Esophagus muscularis mucosa (tissue), 4 donors: ENCODE measurements around the gene PODNL1. TPM values are rescaled to one million over a fixed set of nuclear protein-coding genes. Genes with fewer than 3 reads are reported as not detected.

Experiments used
- DNase-seq: peaks from one replicate; pipeline ENCODE4 v3.0.0-alpha.2; 2017; ENCODE audit errors: extremely low spot score
- H3K27ac ChIP-seq, 4 donors: fragments of 200-600 bp; sonication (generic); replicated peaks in 1 of 4; 1 replicate in 3 of 4; 2 replicates in 1 of 4; pipeline ENCODE4 v1.5.1; 2016 to 2019; ENCODE audit warnings: mild to moderate bottlenecking in 1 of 4
- H3K27me3 ChIP-seq, 4 donors: fragments of 200-600 bp; sonication (generic); one replicate each; pipeline versions ENCODE4 v1.5.1 to v1.6.0; 2016 to 2019
- H3K36me3 ChIP-seq, 4 donors: fragments of 200-600 bp; sonication (generic); one replicate each; pipeline ENCODE4 v1.5.1; 2016 to 2019
- H3K4me1 ChIP-seq, 4 donors: fragments of 200-600 bp; sonication (generic); one replicate each; pipeline ENCODE4 v1.5.1; 2016 to 2019
- H3K4me3 ChIP-seq, 4 donors: fragments of 200-600 bp; sonication (generic); 1 replicate in 2 of 4; 2 replicates in 2 of 4; pipeline ENCODE4 v1.5.1; 2016 to 2019; ENCODE audit warnings: mild to moderate bottlenecking in 4 of 4, moderate library complexity in 1 of 4
- H3K9me3 ChIP-seq, 4 donors: fragments of 200-600 bp; sonication (generic); 1 replicate in 3 of 4; 2 replicates in 1 of 4; pipeline ENCODE4 v1.5.1; 2016 to 2019
- CTCF ChIP-seq, 3 experiments: fragments of 200-600 bp in 2 of 3; fragments of 450-650 bp in 1 of 3; sonication (generic) in 2 of 3; IDR thresholded peaks; one replicate each; pipeline ENCODE4 v1.5.1; 2017 to 2019; ENCODE audit warnings: antibody characterized with exemption in 3 of 3, mild to moderate bottlenecking in 2 of 3, moderate library complexity in 1 of 3
- EP300 ChIP-seq: sonication (generic); formaldehyde crosslinking; IDR thresholded peaks from one replicate; pipeline ENCODE4 v1.6.1; 2017; ENCODE audit warnings: antibody characterized with exemption
- POLR2A ChIP-seq: fragments of 450-650 bp; IDR thresholded peaks from one replicate; pipeline ENCODE4 v1.6.1; 2017; ENCODE audit warnings: antibody characterized with exemption, moderate library complexity, mild to moderate bottlenecking, low read depth
- POLR2AphosphoS5 ChIP-seq, 2 donors: sonication (generic); formaldehyde crosslinking; IDR thresholded peaks; one replicate each; pipeline ENCODE4 v1.6.1; 2017; ENCODE audit warnings: antibody characterized with exemption in 2 of 2
- WGBS: methylation state at CpG from one replicate; pipeline ENCODE4 v1.1.5; 2018; 5-methylcytosine and 5-hydroxymethylcytosine counted together
- intact Hi-C: fragments of 100-400 bp; cut with DNase I; formaldehyde crosslinking; loops from one replicate; pipeline ENCODE4 v1.15.1; 2023
- total RNA-seq, 4 donors: library from RNA; depleted of rRNA; stranded (reverse); fragments of >200 nt; gene quantifications; one replicate each; pipeline versions ENCODE4 v1.1.0 to v1.2.1, GENCODE V29; 2016

PODNL1 gene
- total RNA-seq, 4 donors from 2014 or later: 0.66 to 0.69 TPM; not detected in 2

GRCh38 chr19:13955662-13956364 lies 17.6 kb upstream of the PODNL1 start:
- H3K36me3 ChIP-seq: peaks cover 19 to 66% (median 65%) of the 10 kb centered on the region in 4 donors
- H3K4me3 ChIP-seq: no peak overlapping the region
- intact Hi-C loops: no loop called here
- H3K4me1 ChIP-seq: peaks cover 11 to 24% (median 23%) of the 10 kb centered on the region in 4 donors
- WGBS: 97% methylated on average over 28 of the region's 42 CpGs
- H3K9me3 ChIP-seq: no peaks in the 10 kb centered on the region
- no peak for DNase-seq
- no peak overlapping the region for H3K27ac ChIP-seq
- no peaks in the 10 kb centered on the region for H3K27me3 ChIP-seq
- TF ChIP-seq CTCF (IDR thresholded peaks at IDR 0.05): no peak
- no peak for TF ChIP-seq POLR2AphosphoS5 (IDR thresholded peaks at IDR 0.05)
- TF ChIP-seq POLR2A: no peak
- no peak for TF ChIP-seq EP300

- DNase-seq: no peak
- H3K27ac ChIP-seq: no peak overlapping the region
- H3K36me3 ChIP-seq: peaks cover 14 to 50% (median 49%) of the 10 kb centered on the region in 4 donors
- H3K4me3 ChIP-seq: no peak overlapping the region
- TF ChIP-seq POLR2A: no peak
- no peak for TF ChIP-seq EP300
- TF ChIP-seq POLR2AphosphoS5 (IDR thresholded peaks at IDR 0.05): no peak
- TF ChIP-seq CTCF (IDR thresholded peaks at IDR 0.05): no peak
- 91% methylated on average over 10 of the region's 15 CpGs for WGBS
- H3K27me3 ChIP-seq: no peaks in the 10 kb centered on the region
- H3K4me1 ChIP-seq: peaks cover 11 to 24% (median 23%) of the 10 kb centered on the region in 4 donors
- no peaks in the 10 kb centered on the region for H3K9me3 ChIP-seq
- intact Hi-C loops: loop anchor here (5.0 kb wide), 1 partner anchor 48 kb away; no protein-coding TSS in a partner anchor
These were observed 16.0 kb upstream of the PODNL1 start for GRCh38 chr19:13954185-13954584.

DNA sequence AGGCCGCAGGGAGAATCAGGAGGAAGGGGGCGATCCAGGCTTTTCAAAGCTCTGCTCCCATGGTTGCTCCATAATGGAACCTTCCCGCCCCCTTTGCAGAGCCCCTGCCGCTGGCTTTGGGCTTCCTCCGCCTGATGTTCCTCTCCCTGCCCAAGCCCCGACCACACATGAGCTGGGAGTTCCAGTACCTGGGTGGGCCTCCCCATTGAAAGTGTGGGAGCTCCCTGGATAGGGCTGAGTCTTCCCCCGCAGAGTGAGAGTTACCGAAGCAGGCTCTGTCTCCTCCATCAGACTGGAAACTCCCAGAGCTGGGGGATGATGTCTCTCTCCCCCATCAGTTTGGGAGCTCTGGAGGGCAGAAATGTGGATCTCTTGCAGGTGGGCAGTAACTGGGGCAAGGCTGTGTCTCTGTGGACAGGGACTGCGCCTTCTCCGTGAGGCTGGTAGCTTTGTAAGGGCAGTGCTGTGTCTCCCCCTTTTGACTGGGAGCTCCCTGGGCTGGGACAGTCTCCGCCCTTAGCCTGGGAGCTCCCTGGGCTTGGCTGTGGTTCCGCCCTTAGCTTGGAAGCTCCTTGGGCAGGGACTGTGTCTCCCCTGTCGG lies 14.8 kb upstream of the PODNL1 start:
- no peak for DNase-seq
- 0% methylated on average over 6 of the region's 13 CpGs for WGBS

More for the DNA sequence above, 14.8 kb upstream of the PODNL1 start:
- no peak for TF ChIP-seq CTCF (IDR thresholded peaks at IDR 0.05)
- no peak for TF ChIP-seq POLR2AphosphoS5 (IDR thresholded peaks at IDR 0.05)
- TF ChIP-seq EP300: no peak
- TF ChIP-seq POLR2A: no peak
- intact Hi-C loops: loop anchor here (5.0 kb wide), 1 partner anchor 49 kb away; no protein-coding TSS in a partner anchor
- no peaks in the 10 kb centered on the region for H3K27me3 ChIP-seq
- peak overlapping the region; percentile 82 to 94 (median 94) for H3K4me3 ChIP-seq
- peak overlapping the region; percentile 83 to 90 (median 87) for H3K27ac ChIP-seq
- no peaks in the 10 kb centered on the region for H3K9me3 ChIP-seq
- H3K36me3 ChIP-seq: peaks cover 14 to 39% (median 37%) of the 10 kb centered on the region in 4 donors
- peaks cover 11 to 24% (median 23%) of the 10 kb centered on the region in 4 donors for H3K4me1 ChIP-seq
